Measurements from ENCODE around the gene CHCHD5.
"Not testable (repeated sequence)": the region's sequence is repeated elsewhere in the genome, so short reads cannot be mapped to it uniquely, and the experiment has no call there.

The CHCHD5 gene

GRCh38 chr2:112584134-112584890, at the start of gene CHCHD5:
Gene CHCHD5, plus strand, starts transcription at chr2:112584609. Its CDS starts 39 bp downstream, at chr2:112584648.
- DNase-seq (ENCODE audit: low read depth, low spot score), result peak; percentile 82
- H3K27ac ChIP-seq, result peak within 1 kb of the TSS; percentile 98

GRCh38 chr2:112534826-112535225, 49.6 kb upstream of the CHCHD5 start:
- no peak for DNase-seq (ENCODE audit: low read depth, low spot score)
- H3K27ac ChIP-seq, result no peak overlapping the region

- H3K27ac ChIP-seq; DNase-seq (ENCODE audit: low read depth, low spot score): not testable (repeated sequence)
Measured at GRCh38 chr2:112536665-112537064, 47.7 kb upstream of the CHCHD5 start.

- no peak overlapping the region for H3K27ac ChIP-seq
Measured at GRCh38 chr2:112539306-112539705, 45.1 kb upstream of the CHCHD5 start.

GRCh38 chr2:112540906-112541305, 43.5 kb upstream of the CHCHD5 start:
- H3K27ac ChIP-seq, result no peak overlapping the region
- no peak for DNase-seq (ENCODE audit: low read depth, low spot score)

More at GRCh38 chr2:112539306-112539705, 45.1 kb upstream of the CHCHD5 start:
- no peak for DNase-seq (ENCODE audit: low read depth, low spot score)

GRCh38 chr2:112541315-112542122, 42.9 kb upstream of the CHCHD5 start:
- DNase-seq (ENCODE audit: low read depth, low spot score), result no peak
- peak overlapping the region; percentile 58 for H3K27ac ChIP-seq

GRCh38 chr2:112542123-112542983, 42.1 kb upstream of the CHCHD5 start, which contains the start of gene POLR1B:
Gene POLR1B, plus strand, starts transcription at chr2:112542465. Its CDS starts 30 bp downstream, at chr2:112542495.
- peak; percentile 16 for DNase-seq (ENCODE audit: low read depth, low spot score)
- H3K27ac ChIP-seq, result peak within 1 kb of the TSS; percentile 58

GRCh38 chr2:112542984-112543661, 41.3 kb upstream of the CHCHD5 start:
- H3K27ac ChIP-seq, result peak overlapping the region; percentile 58
- no peak for DNase-seq (ENCODE audit: low read depth, low spot score)

GRCh38 chr2:112547333-112547732, 37.1 kb upstream of the CHCHD5 start:
- H3K27ac ChIP-seq, result no peak overlapping the region
- no peak for DNase-seq (ENCODE audit: low read depth, low spot score)

- no peak overlapping the region for H3K27ac ChIP-seq
- DNase-seq (ENCODE audit: low read depth, low spot score), result no peak
Measured at GRCh38 chr2:112548980-112549379, 35.4 kb upstream of the CHCHD5 start.

GRCh38 chr2:112566104-112566503, 18.3 kb upstream of the CHCHD5 start:
- no peak overlapping the region for H3K27ac ChIP-seq
- no peak for DNase-seq (ENCODE audit: low read depth, low spot score)

- H3K27ac ChIP-seq; DNase-seq (ENCODE audit: low read depth, low spot score): not testable (repeated sequence)
Measured at GRCh38 chr2:112566508-112566907, 17.9 kb upstream of the CHCHD5 start.

- no peak overlapping the region for H3K27ac ChIP-seq
- no peak for DNase-seq (ENCODE audit: low read depth, low spot score)
Measured at GRCh38 chr2:112572005-112572404, 12.4 kb upstream of the CHCHD5 start.

- DNase-seq (ENCODE audit: low read depth, low spot score), result no peak
- H3K27ac ChIP-seq, result no peak overlapping the region
Measured at GRCh38 chr2:112577756-112578155, 6.7 kb upstream of the CHCHD5 start.

- peak overlapping the region; percentile 5 for H3K27ac ChIP-seq
- DNase-seq (ENCODE audit: low read depth, low spot score), result peak; percentile 60
Measured at GRCh38 chr2:112579241-112579640, 5.2 kb upstream of the CHCHD5 start.

GRCh38 chr2:112580084-112580483, 4.3 kb upstream of the CHCHD5 start:
- H3K27ac ChIP-seq, result no peak overlapping the region
- no peak for DNase-seq (ENCODE audit: low read depth, low spot score)

GRCh38 chr2:112582314-112582746, 2.1 kb upstream of the CHCHD5 start:
- H3K27ac ChIP-seq, result no peak overlapping the region
- DNase-seq (ENCODE audit: low read depth, low spot score), result no peak

GRCh38 chr2:112583497-112584133, 794 bp upstream of the CHCHD5 start:
- DNase-seq (ENCODE audit: low read depth, low spot score), result no peak
- peak overlapping the region; percentile 98 for H3K27ac ChIP-seq

- peak overlapping the region; percentile 98 for H3K27ac ChIP-seq
- no peak for DNase-seq (ENCODE audit: low read depth, low spot score)
Measured at GRCh38 chr2:112584891-112585250, 462 bp downstream of the CHCHD5 start.
